A673 (cell line): ENCODE data around the gene GADL1.

Experiments used
- CTCF ChIP-seq: fragments of 300-800, 200-600 bp; sonication (generic); conservative IDR thresholded peaks from 2 replicates; pipeline ENCODE4 v1.5.1; 2017; ENCODE audit warnings: low read depth, mild to moderate bottlenecking, antibody characterized with exemption, low read length, moderate library complexity, mixed read lengths
- EZH2 ChIP-seq: fragments of 200-600 bp; sonication (generic); IDR thresholded peaks from 2 replicates; pipeline ENCODE4 v1.6.1; 2017; ENCODE audit warnings: borderline replicate concordance, low read depth, mild to moderate bottlenecking, mixed read lengths, antibody characterized with exemption, low read length; ENCODE audit not compliant: poor library complexity, severe bottlenecking

DNA sequence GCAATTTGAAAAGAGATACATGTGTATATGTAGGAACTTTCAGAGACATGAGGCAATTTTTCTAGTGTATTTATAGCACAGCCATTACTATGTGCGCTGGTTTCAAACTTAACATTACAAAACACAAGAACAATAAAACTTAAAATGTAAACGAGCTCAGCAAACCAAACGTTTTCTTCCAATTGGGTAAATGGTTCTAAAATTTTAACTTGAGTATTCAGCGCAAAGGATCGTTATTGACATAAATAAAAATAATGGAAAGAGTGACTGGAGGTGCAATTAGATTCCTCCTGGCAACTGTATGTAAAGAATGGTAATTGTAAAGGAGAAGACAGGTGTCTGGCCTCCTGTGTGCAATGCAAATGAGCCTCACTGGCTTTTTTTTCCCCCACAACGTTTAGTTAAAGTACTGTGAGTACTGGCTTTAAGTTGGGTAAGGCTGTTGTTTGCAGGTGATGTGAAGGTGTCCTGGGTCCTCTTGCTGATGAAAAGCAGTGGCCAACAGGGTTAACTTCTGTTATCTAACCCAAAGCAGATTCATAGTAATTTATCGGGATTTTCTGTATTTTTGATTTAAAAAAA lies 14.1 kb upstream of the GADL1 start:
- TF ChIP-seq CTCF (no peak), EZH2 (no peak)
